ENCODE measurements around the gene COPS6.

COPS6 gene

GRCh38 chr7:100088621-100089457 is at the start of gene COPS6:
COPS6 (plus strand) TSS chr7:100088969; CDS start chr7:100088991, 22 bp downstream.
- CTCF ChIA-PET, result interaction anchor here (1.0 to 1.9 kb wide), 2 partner anchors 9 to 11 kb away, joined by 3 to 7 read pairs; no protein-coding TSS in a partner anchor
- no peak for TF ChIP-seq CTCF (IDR thresholded peaks at IDR 0.05; ENCODE audit: insufficient read depth, low read length, missing control alignments)
- peak within 1 kb of the TSS; percentile 89 for H3K4me3 ChIP-seq (ENCODE audit: low read depth, low read length)
- POLR2A ChIA-PET, result interaction anchor here (0.6 to 2.1 kb wide), 3 partner anchors 12 to 39 kb away, joined by 3 to 14 read pairs (median 11); partner anchors contain the start of genes AP4M1, MCM7 and ZSCAN21
- no peak for DNase-seq (ENCODE audit: low read depth, low spot score)

GRCh38 chr7:100040575-100040974 is 48.2 kb upstream of the COPS6 start:
- H3K4me3 ChIP-seq (ENCODE audit: low read depth, low read length), result no peak overlapping the region
- no peak for TF ChIP-seq CTCF (IDR thresholded peaks at IDR 0.05; ENCODE audit: insufficient read depth, low read length, missing control alignments)
- ChIA-PET CTCF (interaction anchor here (1.0 to 1.3 kb wide), 2 partner anchors 13 to 50 kb away, joined by 3 to 4 read pairs; no protein-coding TSS in a partner anchor), POLR2A (no interaction called here)
- DNase-seq (ENCODE audit: low read depth, low spot score), result no peak

- no peak for DNase-seq (ENCODE audit: low read depth, low spot score)
- no peak overlapping the region for H3K4me3 ChIP-seq (ENCODE audit: low read depth, low read length)
- no peak for TF ChIP-seq CTCF (IDR thresholded peaks at IDR 0.05; ENCODE audit: insufficient read depth, low read length, missing control alignments)
- CTCF ChIA-PET, result interaction anchor here (1.3 to 1.7 kb wide), 2 partner anchors 9 to 51 kb away, joined by 4 to 5 read pairs; no protein-coding TSS in a partner anchor
- POLR2A ChIA-PET, result no interaction called here
Measured at GRCh38 chr7:100044718-100045117, 44.1 kb upstream of the COPS6 start.

- no peak for TF ChIP-seq CTCF (IDR thresholded peaks at IDR 0.05; ENCODE audit: insufficient read depth, low read length, missing control alignments)
- CTCF ChIA-PET, result interaction anchor here (0.9 to 17.4 kb wide), 4 partner anchors 10 to 56 kb away, joined by 3 to 363 read pairs (median 6); no protein-coding TSS in a partner anchor
- no peak for DNase-seq (ENCODE audit: low read depth, low spot score)
- POLR2A ChIA-PET, result no interaction called here
- no peak overlapping the region for H3K4me3 ChIP-seq (ENCODE audit: low read depth, low read length)
Measured at GRCh38 chr7:100048680-100049079, 40.1 kb upstream of the COPS6 start.

GRCh38 chr7:100049441-100050291 is 39.1 kb upstream of the COPS6 start, which contains the start of gene ZSCAN21:
ZSCAN21 (plus strand) TSS chr7:100049774; CDS start chr7:100057007, 7,233 bp downstream.
- H3K4me3 ChIP-seq (ENCODE audit: low read depth, low read length), result peak within 1 kb of the TSS; percentile 96
- ChIA-PET POLR2A (interaction anchor here (0.6 to 1.0 kb wide), 7 partner anchors 9 to 203 kb away, joined by 3 to 4 read pairs (median 3); partner anchors contain the start of gene ZKSCAN1), CTCF (interaction anchor here (1.2 to 17.4 kb wide), 7 partner anchors 9 to 134 kb away, joined by 4 to 363 read pairs (median 6); no protein-coding TSS in a partner anchor)
- no peak for DNase-seq (ENCODE audit: low read depth, low spot score)
- peak; percentile 25 for TF ChIP-seq CTCF (IDR thresholded peaks at IDR 0.05; ENCODE audit: insufficient read depth, low read length, missing control alignments)

Measured in AG04449 (cell line).